SK-N-SH treated with all-trans-retinoic acid at 6 μM for 48 hours (cell line): Measurements from ENCODE around the gene TSKS.

ENCODE experiments used
- ATAC-seq: fragments of 200-7000 bp; cut with Tn5 transposase; 3 replicates; pipeline ENCODE4 v1.9.1; 2020; ENCODE audit warnings: mild to moderate bottlenecking, moderate library complexity
- BACH2 ChIP-seq: fragments of 250-450 bp; sonication (Bioruptor Pico); IDR thresholded peaks from 2 replicates; pipeline ENCODE4 v1.9.0; 2021; ENCODE audit warnings: mild to moderate bottlenecking, borderline replicate concordance
- CSDC2 ChIP-seq: fragments of 250-450 bp; sonication (Bioruptor Pico); IDR thresholded peaks from 2 replicates; pipeline ENCODE4 v1.5.0; 2020; ENCODE audit warnings: mild to moderate bottlenecking, moderate library complexity
- ESRRG ChIP-seq: fragments of 250-450 bp; sonication (Bioruptor Pico); IDR thresholded peaks from 2 replicates; pipeline ENCODE4 v1.6.1; 2021; ENCODE audit warnings: mild to moderate bottlenecking
- ISL1 ChIP-seq: fragments of 250-450 bp; sonication (Bioruptor Pico); IDR thresholded peaks from 2 replicates; pipeline ENCODE4 v2.1.2; 2022; ENCODE audit warnings: mild to moderate bottlenecking, moderate library complexity
- OSR1 ChIP-seq: fragments of 250-450 bp; sonication (Bioruptor Pico); IDR thresholded peaks from 2 replicates; pipeline ENCODE4 v1.8.0; 2022; ENCODE audit warnings: moderate library complexity, mild to moderate bottlenecking, inconsistent platforms
- PPARA ChIP-seq: fragments of 250-450 bp; sonication (Bioruptor Pico); IDR thresholded peaks from 2 replicates; pipeline ENCODE4 v1.5.0; 2020; ENCODE audit warnings: mild to moderate bottlenecking, borderline replicate concordance
- SNAI2 ChIP-seq: fragments of 250-450 bp; sonication (Bioruptor Pico); IDR thresholded peaks from 2 replicates; pipeline ENCODE4 v1.5.0; 2020; ENCODE audit warnings: mild to moderate bottlenecking, moderate library complexity
- TCF4 ChIP-seq: fragments of 250-450 bp; sonication (Bioruptor Pico); IDR thresholded peaks from 2 replicates; pipeline ENCODE4 v1.8.0; 2021; ENCODE audit warnings: mild to moderate bottlenecking, moderate library complexity, borderline replicate concordance
- TOX ChIP-seq: fragments of 250-450 bp; sonication (Bioruptor Pico); IDR thresholded peaks from 2 replicates; pipeline ENCODE4 v1.8.0; 2021; ENCODE audit warnings: mild to moderate bottlenecking, moderate library complexity, borderline replicate concordance
- ZC3H10 ChIP-seq: fragments of 250-450 bp; sonication (Bioruptor Pico); IDR thresholded peaks from 2 replicates; pipeline ENCODE4 v1.5.1; 2021; ENCODE audit warnings: mild to moderate bottlenecking, moderate library complexity
- ZFP3 ChIP-seq: fragments of 250-450 bp; sonication (Bioruptor Pico); IDR thresholded peaks from 2 replicates; pipeline ENCODE4 v1.5.0; 2020; ENCODE audit warnings: mild to moderate bottlenecking, moderate library complexity
- ZFP30 ChIP-seq: fragments of 450-650 bp; formaldehyde crosslinking; IDR thresholded peaks from 2 replicates; pipeline ENCODE4 v1.5.0; 2022; ENCODE audit warnings: mild to moderate bottlenecking, moderate library complexity
- ZNF565 ChIP-seq: fragments of 450-650 bp; formaldehyde crosslinking; conservative IDR thresholded peaks from 2 replicates; pipeline ENCODE4 v1.5.0; 2020; ENCODE audit warnings: low read depth, mild to moderate bottlenecking, moderate library complexity
- ZNF70 ChIP-seq: fragments of 450-650 bp; formaldehyde crosslinking; IDR thresholded peaks from 2 replicates; pipeline ENCODE4 v1.5.0; 2020; ENCODE audit warnings: mild to moderate bottlenecking, moderate library complexity
- ZNF8 ChIP-seq: fragments of 450-650 bp; formaldehyde crosslinking; IDR thresholded peaks from 2 replicates; pipeline ENCODE4 v1.5.0; 2020; ENCODE audit warnings: mild to moderate bottlenecking, moderate library complexity
- TF ChIP-seq, protein P1 (sequence below): fragments of 250-450 bp; sonication (Bioruptor Pico); IDR thresholded peaks from 2 replicates; pipeline ENCODE4 v1.8.0; 2020; ENCODE audit warnings: mild to moderate bottlenecking, moderate library complexity, borderline replicate concordance
- TF ChIP-seq, protein P2 (sequence below): fragments of 250-450 bp; sonication (Bioruptor Pico); IDR thresholded peaks from 2 replicates; pipeline ENCODE4 v1.5.1; 2021; ENCODE audit warnings: mild to moderate bottlenecking, moderate library complexity
- TF ChIP-seq, protein P3 (sequence below): fragments of 250-450 bp; sonication (Bioruptor Pico); IDR thresholded peaks from 2 replicates; pipeline ENCODE4 v1.8.0; 2021; ENCODE audit warnings: low read depth, mild to moderate bottlenecking, moderate library complexity, borderline replicate concordance
- TF ChIP-seq, protein P4 (sequence below): fragments of 250-450 bp; sonication (Bioruptor Pico); IDR thresholded peaks from 2 replicates; pipeline ENCODE4 v1.5.0; 2020; ENCODE audit warnings: mild to moderate bottlenecking, moderate library complexity
- TF ChIP-seq, protein P5 (sequence below): fragments of 250-450 bp; sonication (Bioruptor Pico); IDR thresholded peaks from 2 replicates; pipeline ENCODE4 v1.5.1; 2020; ENCODE audit warnings: low read depth, mild to moderate bottlenecking, moderate library complexity

TSKS gene, protein sequence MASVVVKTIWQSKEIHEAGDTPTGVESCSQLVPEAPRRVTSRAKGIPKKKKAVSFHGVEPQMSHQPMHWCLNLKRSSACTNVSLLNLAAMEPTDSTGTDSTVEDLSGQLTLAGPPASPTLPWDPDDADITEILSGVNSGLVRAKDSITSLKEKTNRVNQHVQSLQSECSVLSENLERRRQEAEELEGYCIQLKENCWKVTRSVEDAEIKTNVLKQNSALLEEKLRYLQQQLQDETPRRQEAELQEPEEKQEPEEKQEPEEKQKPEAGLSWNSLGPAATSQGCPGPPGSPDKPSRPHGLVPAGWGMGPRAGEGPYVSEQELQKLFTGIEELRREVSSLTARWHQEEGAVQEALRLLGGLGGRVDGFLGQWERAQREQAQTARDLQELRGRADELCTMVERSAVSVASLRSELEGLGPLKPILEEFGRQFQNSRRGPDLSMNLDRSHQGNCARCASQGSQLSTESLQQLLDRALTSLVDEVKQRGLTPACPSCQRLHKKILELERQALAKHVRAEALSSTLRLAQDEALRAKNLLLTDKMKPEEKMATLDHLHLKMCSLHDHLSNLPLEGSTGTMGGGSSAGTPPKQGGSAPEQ

DNA sequence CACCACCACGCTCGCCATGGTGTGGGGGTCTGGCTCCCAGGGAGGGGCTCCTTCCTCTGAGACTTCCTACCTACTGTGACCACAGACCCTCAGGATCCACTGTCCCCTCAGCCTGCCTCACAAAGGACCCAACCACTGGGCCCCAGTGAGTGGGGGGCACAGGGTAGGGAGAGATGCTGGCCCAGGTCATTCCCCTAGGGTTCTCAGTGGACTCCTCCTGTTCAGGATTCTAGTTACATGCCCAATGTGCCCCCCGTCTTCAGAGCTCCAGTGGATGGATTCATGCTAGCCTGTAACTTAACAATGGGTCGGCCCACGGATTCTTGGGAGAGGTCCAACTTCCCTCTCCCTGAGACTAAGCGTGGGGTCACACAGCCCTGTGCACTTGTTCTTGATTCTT is at the start of gene TSKS:
TSS of gene TSKS (minus strand) at position 77 of the 400 bp plus-strand sequence. CDS start at position 18, 59 bp downstream.
- TF ChIP-seq, protein P1, sequence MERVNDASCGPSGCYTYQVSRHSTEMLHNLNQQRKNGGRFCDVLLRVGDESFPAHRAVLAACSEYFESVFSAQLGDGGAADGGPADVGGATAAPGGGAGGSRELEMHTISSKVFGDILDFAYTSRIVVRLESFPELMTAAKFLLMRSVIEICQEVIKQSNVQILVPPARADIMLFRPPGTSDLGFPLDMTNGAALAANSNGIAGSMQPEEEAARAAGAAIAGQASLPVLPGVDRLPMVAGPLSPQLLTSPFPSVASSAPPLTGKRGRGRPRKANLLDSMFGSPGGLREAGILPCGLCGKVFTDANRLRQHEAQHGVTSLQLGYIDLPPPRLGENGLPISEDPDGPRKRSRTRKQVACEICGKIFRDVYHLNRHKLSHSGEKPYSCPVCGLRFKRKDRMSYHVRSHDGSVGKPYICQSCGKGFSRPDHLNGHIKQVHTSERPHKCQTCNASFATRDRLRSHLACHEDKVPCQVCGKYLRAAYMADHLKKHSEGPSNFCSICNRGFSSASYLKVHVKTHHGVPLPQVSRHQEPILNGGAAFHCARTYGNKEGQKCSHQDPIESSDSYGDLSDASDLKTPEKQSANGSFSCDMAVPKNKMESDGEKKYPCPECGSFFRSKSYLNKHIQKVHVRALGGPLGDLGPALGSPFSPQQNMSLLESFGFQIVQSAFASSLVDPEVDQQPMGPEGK (CRISPR knock-in tag): no peak
- no peak for ATAC-seq

DNA sequence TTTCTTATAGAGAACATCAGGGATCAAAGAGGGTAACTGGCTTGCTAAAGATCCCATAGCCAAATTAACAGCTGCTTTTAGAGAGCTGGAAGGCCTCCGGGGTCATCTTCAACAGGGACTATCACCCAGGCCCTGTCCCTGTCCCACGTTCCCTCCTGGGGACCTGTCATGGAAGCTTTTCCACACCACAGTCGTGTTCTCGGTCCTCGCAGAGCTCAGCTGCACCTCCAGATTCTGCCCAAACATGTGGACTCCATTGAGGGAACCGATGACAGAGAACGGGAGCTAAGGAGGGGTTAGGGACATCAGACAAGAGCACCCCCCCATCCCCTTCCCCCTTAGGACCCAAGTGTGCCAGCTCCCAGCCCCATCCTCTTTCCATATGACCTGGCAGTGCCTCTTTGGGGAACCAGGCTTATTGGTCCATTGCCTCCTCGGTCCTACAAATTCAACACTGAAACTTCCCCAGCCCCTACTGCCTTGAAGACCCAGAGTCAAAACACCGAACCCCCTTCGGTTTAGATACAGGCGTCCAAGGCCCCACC is 49.4 kb upstream of the TSKS start:
- TF ChIP-seq, protein P2, sequence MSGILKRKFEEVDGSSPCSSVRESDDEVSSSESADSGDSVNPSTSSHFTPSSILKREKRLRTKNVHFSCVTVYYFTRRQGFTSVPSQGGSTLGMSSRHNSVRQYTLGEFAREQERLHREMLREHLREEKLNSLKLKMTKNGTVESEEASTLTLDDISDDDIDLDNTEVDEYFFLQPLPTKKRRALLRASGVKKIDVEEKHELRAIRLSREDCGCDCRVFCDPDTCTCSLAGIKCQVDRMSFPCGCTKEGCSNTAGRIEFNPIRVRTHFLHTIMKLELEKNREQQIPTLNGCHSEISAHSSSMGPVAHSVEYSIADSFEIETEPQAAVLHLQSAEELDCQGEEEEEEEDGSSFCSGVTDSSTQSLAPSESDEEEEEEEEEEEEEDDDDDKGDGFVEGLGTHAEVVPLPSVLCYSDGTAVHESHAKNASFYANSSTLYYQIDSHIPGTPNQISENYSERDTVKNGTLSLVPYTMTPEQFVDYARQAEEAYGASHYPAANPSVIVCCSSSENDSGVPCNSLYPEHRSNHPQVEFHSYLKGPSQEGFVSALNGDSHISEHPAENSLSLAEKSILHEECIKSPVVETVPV (CRISPR knock-in tag): no peak
- TF ChIP-seq OSR1 (CRISPR knock-in tag) (no peak), ZNF70 (CRISPR knock-in tag) (no peak), ESRRG (CRISPR knock-in tag) (no peak), ZFP30 (no peak), SNAI2 (CRISPR knock-in tag) (no peak), PPARA (CRISPR knock-in tag) (no peak), ZFP3 (CRISPR knock-in tag) (no peak), ZNF8 (no peak), BACH2 (no peak), TCF4 (CRISPR knock-in tag) (no peak), CSDC2 (CRISPR knock-in tag) (no peak), ISL1 (CRISPR knock-in tag) (no peak)
- TF ChIP-seq, protein P3, sequence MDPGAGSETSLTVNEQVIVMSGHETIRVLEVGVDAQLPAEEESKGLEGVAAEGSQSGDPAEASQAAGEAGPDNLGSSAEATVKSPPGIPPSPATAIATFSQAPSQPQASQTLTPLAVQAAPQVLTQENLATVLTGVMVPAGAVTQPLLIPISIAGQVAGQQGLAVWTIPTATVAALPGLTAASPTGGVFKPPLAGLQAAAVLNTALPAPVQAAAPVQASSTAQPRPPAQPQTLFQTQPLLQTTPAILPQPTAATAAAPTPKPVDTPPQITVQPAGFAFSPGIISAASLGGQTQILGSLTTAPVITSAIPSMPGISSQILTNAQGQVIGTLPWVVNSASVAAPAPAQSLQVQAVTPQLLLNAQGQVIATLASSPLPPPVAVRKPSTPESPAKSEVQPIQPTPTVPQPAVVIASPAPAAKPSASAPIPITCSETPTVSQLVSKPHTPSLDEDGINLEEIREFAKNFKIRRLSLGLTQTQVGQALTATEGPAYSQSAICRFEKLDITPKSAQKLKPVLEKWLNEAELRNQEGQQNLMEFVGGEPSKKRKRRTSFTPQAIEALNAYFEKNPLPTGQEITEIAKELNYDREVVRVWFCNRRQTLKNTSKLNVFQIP (CRISPR knock-in tag): no peak
- TF ChIP-seq, protein P4, sequence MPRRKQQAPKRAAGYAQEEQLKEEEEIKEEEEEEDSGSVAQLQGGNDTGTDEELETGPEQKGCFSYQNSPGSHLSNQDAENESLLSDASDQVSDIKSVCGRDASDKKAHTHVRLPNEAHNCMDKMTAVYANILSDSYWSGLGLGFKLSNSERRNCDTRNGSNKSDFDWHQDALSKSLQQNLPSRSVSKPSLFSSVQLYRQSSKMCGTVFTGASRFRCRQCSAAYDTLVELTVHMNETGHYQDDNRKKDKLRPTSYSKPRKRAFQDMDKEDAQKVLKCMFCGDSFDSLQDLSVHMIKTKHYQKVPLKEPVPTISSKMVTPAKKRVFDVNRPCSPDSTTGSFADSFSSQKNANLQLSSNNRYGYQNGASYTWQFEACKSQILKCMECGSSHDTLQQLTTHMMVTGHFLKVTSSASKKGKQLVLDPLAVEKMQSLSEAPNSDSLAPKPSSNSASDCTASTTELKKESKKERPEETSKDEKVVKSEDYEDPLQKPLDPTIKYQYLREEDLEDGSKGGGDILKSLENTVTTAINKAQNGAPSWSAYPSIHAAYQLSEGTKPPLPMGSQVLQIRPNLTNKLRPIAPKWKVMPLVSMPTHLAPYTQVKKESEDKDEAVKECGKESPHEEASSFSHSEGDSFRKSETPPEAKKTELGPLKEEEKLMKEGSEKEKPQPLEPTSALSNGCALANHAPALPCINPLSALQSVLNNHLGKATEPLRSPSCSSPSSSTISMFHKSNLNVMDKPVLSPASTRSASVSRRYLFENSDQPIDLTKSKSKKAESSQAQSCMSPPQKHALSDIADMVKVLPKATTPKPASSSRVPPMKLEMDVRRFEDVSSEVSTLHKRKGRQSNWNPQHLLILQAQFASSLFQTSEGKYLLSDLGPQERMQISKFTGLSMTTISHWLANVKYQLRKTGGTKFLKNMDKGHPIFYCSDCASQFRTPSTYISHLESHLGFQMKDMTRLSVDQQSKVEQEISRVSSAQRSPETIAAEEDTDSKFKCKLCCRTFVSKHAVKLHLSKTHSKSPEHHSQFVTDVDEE (CRISPR knock-in tag): no peak
- no peak for ATAC-seq

DNA sequence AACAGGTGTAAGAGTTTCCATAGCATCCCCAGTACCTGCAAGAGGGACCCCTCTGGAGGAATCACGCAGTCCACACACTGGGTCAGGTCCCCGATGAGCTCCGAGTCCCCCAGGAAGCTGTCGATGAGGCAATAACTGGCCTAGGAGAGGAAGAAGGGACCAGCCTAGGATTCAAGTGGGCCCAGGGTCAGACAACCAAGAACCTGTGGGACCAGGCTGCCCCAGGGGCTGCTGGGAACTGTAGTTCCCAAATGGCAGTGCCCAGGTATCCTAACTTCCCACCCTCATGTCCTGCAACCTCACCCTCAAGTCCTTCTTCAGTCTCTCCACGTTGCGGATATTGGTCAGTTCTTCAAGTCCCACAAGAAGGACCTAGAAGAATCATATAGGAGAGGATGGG is 48.2 kb upstream of the TSKS start:
- no peak for ATAC-seq
- TF ChIP-seq ZC3H10 (no peak), TOX (CRISPR knock-in tag) (no peak), SNAI2 (CRISPR knock-in tag) (no peak), ZNF565 (CRISPR knock-in tag) (no peak), OSR1 (CRISPR knock-in tag) (no peak), CSDC2 (CRISPR knock-in tag) (no peak)
- TF ChIP-seq, protein P4 (CRISPR knock-in tag): no peak
- TF ChIP-seq, protein P5, sequence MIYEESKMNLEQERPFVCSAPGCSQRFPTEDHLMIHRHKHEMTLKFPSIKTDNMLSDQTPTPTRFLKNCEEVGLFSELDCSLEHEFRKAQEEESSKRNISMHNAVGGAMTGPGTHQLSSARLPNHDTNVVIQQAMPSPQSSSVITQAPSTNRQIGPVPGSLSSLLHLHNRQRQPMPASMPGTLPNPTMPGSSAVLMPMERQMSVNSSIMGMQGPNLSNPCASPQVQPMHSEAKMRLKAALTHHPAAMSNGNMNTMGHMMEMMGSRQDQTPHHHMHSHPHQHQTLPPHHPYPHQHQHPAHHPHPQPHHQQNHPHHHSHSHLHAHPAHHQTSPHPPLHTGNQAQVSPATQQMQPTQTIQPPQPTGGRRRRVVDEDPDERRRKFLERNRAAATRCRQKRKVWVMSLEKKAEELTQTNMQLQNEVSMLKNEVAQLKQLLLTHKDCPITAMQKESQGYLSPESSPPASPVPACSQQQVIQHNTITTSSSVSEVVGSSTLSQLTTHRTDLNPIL (CRISPR knock-in tag): no peak
